Chondrocyte (in vitro differentiated cells): ENCODE measurements around the gene PITPNM3. TPM values are rescaled to one million over a fixed set of nuclear protein-coding genes. Genes with fewer than 3 reads are reported as not detected.
A peak's percentile ranks its signal among the peaks of the same experiment; 100 is the strongest.
"Not testable (repeated sequence)": the region's sequence is repeated elsewhere in the genome, so short reads cannot be mapped to it uniquely, and the experiment has no call there.

Experiments
- DNase-seq: peaks from one replicate; pipeline ENCODE4 v3.0.0; 2021; ENCODE audit warnings: mixed read lengths, low spot score
- H3K27ac Mint-ChIP-seq: one replicate; pipeline ENCODE4 v1.8.0; 2021; ENCODE audit warnings: mild to moderate bottlenecking, moderate library complexity, mixed read lengths; ENCODE audit not compliant: unreplicated experiment
- H3K27me3 Mint-ChIP-seq: 2 replicates; pipeline ENCODE4 v1.8.0; 2021; ENCODE audit warnings: low read depth, mixed read lengths
- H3K36me3 Mint-ChIP-seq: 2 replicates; pipeline ENCODE4 v1.8.0; 2021; ENCODE audit warnings: low read depth, mixed read lengths
- H3K4me1 Mint-ChIP-seq: 2 replicates; pipeline ENCODE4 v1.8.0; 2021; ENCODE audit warnings: low read depth, mild to moderate bottlenecking, mixed read lengths
- H3K4me3 Mint-ChIP-seq: one replicate; pipeline ENCODE4 v1.8.0; 2021; ENCODE audit warnings: mild to moderate bottlenecking, moderate library complexity, mixed read lengths; ENCODE audit not compliant: unreplicated experiment
- H3K9me3 Mint-ChIP-seq: 2 replicates; pipeline ENCODE4 v1.8.0; 2021; ENCODE audit warnings: low read depth, mixed read lengths
- total RNA-seq: library from RNA; stranded (reverse); gene quantifications from 3 replicates; pipeline ENCODE4 v1.2.1, GENCODE V29; 2021
- TF ChIP-seq, protein P1 (sequence below): fragments of 200-600 bp; sonication (generic); IDR thresholded peaks from 2 replicates; pipeline ENCODE4 v1.5.0; 2021; ENCODE audit warnings: antibody characterized with exemption, mild to moderate bottlenecking, moderate library complexity

PITPNM3 gene
- total RNA-seq, 1 donor from 2014 or later: 5.7 TPM

DNA sequence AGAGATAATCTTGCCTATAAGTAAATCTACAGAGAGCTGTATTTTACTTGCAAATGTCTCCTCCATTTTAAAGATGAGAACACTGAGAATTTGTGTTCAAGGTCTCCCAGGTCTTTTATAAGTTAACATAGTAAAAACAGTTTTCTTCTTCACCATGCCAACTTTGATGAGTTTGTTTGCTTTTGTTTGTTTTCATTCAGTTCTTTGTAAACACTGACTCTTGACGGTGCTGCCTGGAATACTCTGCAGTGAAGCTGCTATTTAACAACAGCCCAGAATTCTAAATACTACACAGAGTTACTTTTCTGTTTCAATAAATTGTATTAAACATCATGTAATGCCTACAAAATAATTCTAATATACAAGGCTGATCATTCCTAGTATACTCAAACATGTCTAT, 41.4 kb upstream of the PITPNM3 start:
- Mint-ChIP-seq H3K4me3 (no peak overlapping the region), H3K4me1 (peaks cover 11% of the 10 kb centered on the region), H3K9me3 (no peaks in the 10 kb centered on the region), H3K36me3 (peaks cover 29% of the 10 kb centered on the region), H3K27ac (no peak overlapping the region), H3K27me3 (no peaks in the 10 kb centered on the region)
- TF ChIP-seq, protein P1, sequence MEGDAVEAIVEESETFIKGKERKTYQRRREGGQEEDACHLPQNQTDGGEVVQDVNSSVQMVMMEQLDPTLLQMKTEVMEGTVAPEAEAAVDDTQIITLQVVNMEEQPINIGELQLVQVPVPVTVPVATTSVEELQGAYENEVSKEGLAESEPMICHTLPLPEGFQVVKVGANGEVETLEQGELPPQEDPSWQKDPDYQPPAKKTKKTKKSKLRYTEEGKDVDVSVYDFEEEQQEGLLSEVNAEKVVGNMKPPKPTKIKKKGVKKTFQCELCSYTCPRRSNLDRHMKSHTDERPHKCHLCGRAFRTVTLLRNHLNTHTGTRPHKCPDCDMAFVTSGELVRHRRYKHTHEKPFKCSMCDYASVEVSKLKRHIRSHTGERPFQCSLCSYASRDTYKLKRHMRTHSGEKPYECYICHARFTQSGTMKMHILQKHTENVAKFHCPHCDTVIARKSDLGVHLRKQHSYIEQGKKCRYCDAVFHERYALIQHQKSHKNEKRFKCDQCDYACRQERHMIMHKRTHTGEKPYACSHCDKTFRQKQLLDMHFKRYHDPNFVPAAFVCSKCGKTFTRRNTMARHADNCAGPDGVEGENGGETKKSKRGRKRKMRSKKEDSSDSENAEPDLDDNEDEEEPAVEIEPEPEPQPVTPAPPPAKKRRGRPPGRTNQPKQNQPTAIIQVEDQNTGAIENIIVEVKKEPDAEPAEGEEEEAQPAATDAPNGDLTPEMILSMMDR: no peak
- no peak for DNase-seq

DNA sequence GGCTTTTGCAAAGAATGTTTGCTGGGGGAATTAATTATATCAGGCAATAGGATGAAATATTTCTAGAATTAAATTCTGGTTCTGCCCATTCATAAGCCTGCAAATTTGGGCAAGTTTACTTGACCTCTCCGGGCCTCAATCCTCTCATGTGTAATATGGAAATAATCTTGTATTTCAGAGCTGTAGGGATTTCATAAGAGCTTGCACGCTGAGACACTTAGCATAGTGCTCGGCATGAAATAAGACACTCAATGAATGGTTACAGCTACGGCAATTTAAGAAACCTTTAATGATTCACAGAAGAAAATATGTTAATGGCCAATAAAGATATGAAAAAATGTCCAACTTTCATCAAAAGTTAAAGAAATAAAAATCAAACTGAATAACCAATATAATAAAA, 40.6 kb upstream of the PITPNM3 start:
- Mint-ChIP-seq H3K4me1 (peaks cover 16% of the 10 kb centered on the region), H3K27ac (no peak overlapping the region), H3K9me3 (no peaks in the 10 kb centered on the region), H3K4me3 (no peak overlapping the region), H3K36me3 (peaks cover 26% of the 10 kb centered on the region), H3K27me3 (no peaks in the 10 kb centered on the region)
- no peak for DNase-seq
- TF ChIP-seq, protein P1: no peak

DNA sequence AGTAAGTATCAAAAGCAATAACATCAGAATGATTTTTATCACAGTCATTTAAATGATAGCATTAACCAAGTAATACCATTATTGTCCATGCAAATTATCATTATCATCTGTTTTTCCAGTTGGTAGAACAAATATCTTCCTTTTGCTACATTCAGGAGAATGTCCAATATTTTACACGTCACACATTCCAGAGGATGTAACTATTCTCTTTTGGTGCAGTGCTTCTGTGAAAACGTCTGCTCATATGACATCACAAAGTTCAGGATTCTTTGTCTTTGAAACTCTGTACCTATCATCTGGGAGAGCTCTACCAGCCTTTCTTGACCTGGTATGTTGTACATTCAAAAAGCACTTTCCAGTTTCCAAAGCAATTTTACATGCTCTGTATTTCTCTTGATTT, 40.2 kb upstream of the PITPNM3 start:
- Mint-ChIP-seq H3K27ac (no peak overlapping the region), H3K36me3 (peaks cover 24% of the 10 kb centered on the region), H3K9me3 (no peaks in the 10 kb centered on the region), H3K4me1 (peaks cover 20% of the 10 kb centered on the region), H3K27me3 (no peaks in the 10 kb centered on the region), H3K4me3 (no peak overlapping the region)
- DNase-seq: no peak
- TF ChIP-seq, protein P1: no peak

DNA sequence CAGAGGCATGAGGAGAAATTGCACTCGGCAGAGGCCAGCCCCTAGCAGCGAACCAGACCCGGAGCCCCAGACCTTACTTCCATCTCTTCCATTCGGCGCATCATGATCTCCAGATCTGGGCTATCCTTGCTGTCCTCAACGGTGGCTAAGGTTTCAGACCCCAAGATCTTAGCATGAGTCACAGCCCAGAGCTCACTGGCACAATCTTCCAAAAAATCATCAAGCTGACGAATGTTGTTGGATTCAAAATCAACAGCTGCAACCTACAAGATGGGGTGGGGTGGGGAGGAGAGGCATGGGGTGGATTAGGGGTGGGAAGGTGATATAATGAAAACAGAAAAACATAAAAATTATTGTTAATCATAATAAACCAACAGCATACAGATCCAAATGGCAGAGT, 39.7 kb upstream of the PITPNM3 start:
- peaks cover 24% of the 10 kb centered on the region for H3K4me1 Mint-ChIP-seq
- H3K27me3 Mint-ChIP-seq: no peaks in the 10 kb centered on the region
- TF ChIP-seq, protein P1: no peak
- H3K4me3 Mint-ChIP-seq: no peak overlapping the region
- H3K9me3 Mint-ChIP-seq: no peaks in the 10 kb centered on the region
- peaks cover 24% of the 10 kb centered on the region for H3K36me3 Mint-ChIP-seq
- no peak for DNase-seq
- H3K27ac Mint-ChIP-seq: no peak overlapping the region

DNA sequence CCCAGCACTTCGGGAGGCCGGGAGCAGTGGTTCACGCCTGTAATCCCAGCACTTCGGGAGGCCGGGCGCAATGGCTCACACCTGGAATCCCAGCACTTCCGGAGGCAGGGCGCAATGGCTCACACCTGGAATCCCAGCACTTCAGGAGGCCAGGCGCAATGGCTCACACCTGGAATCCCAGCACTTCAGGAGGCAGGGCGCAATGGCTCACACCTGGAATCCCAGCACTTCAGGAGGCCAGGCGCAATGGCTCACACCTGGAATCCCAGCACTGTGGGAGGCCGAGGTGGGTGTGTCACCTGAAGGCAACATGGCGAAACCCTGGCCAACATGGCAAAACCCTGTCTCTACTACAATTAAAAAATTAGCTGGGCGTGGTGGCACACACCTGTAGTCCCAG, 37.0 kb upstream of the PITPNM3 start:
- H3K27me3 Mint-ChIP-seq, H3K4me3 Mint-ChIP-seq, H3K9me3 Mint-ChIP-seq, H3K27ac Mint-ChIP-seq, DNase-seq: not testable (repeated sequence)
- H3K4me1 Mint-ChIP-seq: peaks cover 14% of the 10 kb centered on the region
- H3K36me3 Mint-ChIP-seq: peaks cover 35% of the 10 kb centered on the region

DNA sequence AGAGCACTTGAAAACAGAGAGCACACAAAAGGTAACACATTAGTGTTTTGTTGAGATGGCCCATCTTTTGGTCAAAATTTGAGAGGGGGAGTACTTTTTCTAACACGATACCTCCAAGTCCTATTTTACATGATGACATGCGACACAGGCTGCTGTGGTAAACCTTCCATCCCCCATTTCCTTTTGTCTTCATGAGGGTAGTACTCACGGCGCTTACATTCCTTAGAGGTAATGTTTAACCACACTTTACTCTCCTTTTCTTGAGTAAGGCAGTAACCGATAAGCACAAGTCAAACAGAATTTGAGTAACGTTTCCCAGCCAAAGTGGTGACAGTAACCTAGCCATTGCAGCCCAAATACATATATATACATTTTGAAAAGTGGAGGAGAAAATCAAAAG, 35.8 kb upstream of the PITPNM3 start:
- Mint-ChIP-seq H3K4me1 (peaks cover 14% of the 10 kb centered on the region), H3K27me3 (no peaks in the 10 kb centered on the region), H3K36me3 (peaks cover 45% of the 10 kb centered on the region), H3K9me3 (no peaks in the 10 kb centered on the region), H3K4me3 (no peak overlapping the region), H3K27ac (peak overlapping the region; percentile 71)
- DNase-seq: no peak
- TF ChIP-seq, protein P1: no peak
